SK-N-DZ (cell line): ENCODE results near the gene ZNF227. TPM values are rescaled to one million over a fixed set of nuclear protein-coding genes. Genes with fewer than 3 reads are reported as not detected.
A peak's percentile ranks its signal among the peaks of the same experiment; 100 is the strongest.
"Not testable (repeated sequence)": the region's sequence is repeated elsewhere in the genome, so short reads cannot be mapped to it uniquely, and the experiment has no call there.

ENCODE experiments used
- DNase-seq: peaks from one replicate; pipeline ENCODE4 v3.0.0-alpha.2; 2015; ENCODE audit warnings: low spot score
- polyA plus RNA-seq, 2 experiments: library from polyadenylated mRNA; depleted of rRNA; stranded (reverse); fragments of >200 nt; gene quantifications; 2 replicates each; pipeline ENCODE4 v1.2.3, GENCODE V29; 2014

Gene ZNF227
- polyA plus RNA-seq (2014; cell fraction: cytosol; rRNA removed), result 13.2 and 16.8 TPM in 2 replicates
- 8.6 and 10.3 TPM in 2 replicates for polyA plus RNA-seq (2014; cell fraction: nucleus; rRNA removed)

DNA sequence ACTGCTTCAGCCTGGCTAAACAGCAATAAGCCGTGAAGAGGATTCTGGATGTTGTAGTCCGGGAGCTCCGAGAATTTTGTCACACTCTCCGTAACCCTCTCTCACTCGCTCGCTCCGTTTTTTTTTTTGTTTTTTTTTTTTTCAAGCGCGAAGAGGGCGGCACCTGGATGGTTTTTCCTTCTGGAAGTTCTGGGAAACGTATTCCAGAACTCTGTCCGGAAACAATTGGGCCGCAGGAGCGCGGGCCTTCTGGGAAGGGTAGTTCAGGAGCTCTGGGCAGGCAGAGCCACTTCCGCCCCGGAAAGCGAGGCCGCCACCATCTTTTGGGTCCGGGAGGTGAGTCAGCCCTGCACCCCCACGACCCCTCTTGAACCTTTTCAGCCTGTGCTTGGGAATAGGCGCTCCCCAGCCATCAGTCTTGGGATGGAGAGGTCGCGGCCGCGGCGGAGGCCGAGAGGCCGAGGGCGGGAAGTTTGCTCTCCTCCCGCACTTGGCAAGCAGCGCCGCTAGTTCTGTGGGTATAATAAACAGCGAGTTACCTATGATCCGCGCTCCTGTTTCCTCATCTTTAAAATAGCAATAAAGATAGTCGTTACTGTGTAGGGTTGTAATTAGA lies at the start of gene ZNF227:
ZNF227 (plus strand) TSS at position 283 of the 616 bp plus-strand sequence. CDS start 5,261 bp downstream, outside the sequence.
- peak; percentile 93 for DNase-seq

- DNase-seq, result no peak
These were observed 48.5 kb upstream of the ZNF227 start for GRCh38 chr19:44163789-44164188.

DNA sequence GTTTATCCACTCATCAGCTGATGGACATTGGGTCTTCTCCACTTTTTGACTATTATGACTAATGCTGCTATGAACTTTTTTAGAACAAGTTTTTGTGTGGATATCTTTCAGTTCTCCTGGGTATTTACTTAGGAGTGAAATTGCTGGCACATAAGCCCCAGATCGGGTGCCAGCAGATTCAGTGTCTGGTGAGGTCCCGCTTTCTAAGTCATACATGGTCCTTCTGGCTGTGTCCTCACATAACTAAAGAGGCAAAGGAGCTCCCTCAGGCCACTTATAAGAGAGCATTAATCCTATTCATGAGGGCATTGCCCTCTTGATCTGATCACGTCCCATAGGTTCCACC lies 48.0 kb upstream of the ZNF227 start:
- no peak for DNase-seq

DNA sequence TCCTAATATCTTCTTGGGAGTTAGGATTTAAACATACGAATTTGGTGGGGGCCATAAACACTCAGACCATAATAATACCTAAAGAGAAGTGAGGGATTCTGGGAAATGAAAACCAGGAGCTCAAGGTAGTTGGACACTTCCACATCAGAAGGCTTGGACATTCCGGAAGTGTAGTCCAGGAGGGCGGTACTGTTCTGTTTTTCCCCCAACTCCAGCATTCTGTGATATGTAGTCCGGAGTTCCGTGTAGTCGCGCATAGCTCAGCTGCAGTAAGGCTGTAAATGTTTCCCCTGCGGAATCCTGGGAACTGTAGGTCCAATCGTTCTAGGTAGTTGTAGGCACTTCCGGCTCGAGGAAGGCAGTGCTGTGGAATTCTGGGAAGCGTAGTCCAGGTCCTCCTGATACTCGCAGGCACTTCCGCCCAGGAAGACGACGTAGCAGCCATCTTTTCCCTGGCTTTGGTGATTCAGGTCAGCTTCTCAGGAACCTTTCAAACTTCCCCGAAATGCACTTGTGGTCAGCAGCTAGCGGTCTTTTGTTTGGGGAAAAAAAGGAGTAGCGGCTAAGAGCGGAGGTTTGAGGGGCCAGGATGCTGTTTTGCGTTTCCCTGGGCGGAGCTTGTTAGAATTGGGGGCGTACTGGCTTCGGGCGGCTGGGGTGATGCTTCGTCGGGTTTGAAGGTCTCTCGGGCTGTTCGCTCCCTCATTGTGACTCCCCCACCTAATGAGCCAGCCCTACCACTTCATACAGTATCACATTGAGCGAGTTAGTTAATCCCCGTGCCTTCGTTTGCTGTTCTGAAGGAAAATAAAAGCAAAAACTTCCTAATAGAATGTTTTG lies 47.4 kb upstream of the ZNF227 start, which contains the start of gene ZNF226:
ZNF226 (plus strand) TSS at position 428 of the 840 bp plus-strand sequence. CDS start 4,981 bp downstream, outside the sequence.
- DNase-seq, result peak; percentile 98

DNA sequence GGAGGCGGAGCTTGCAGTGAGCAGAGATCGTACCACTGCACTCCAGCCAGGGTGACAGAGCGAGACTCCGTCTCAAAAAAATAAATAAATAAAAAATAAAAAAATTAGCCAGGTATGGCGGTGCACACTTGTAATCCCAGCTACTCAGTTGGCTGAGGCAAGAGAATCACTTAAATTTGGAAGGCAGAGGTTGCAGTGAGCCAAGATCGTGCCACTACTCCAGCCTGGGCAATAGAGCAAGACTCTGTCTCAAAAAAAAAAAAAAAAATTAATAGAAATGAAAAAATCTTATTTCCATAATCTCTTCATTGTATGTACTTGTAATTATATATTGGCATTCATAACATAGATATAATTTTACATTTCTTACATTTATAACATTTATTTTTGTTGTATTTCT lies 41.7 kb upstream of the ZNF227 start:
- DNase-seq, result not testable (repeated sequence)

- DNase-seq, result no peak
These were observed 35.7 kb upstream of the ZNF227 start for GRCh38 chr19:44176590-44176989.

DNA sequence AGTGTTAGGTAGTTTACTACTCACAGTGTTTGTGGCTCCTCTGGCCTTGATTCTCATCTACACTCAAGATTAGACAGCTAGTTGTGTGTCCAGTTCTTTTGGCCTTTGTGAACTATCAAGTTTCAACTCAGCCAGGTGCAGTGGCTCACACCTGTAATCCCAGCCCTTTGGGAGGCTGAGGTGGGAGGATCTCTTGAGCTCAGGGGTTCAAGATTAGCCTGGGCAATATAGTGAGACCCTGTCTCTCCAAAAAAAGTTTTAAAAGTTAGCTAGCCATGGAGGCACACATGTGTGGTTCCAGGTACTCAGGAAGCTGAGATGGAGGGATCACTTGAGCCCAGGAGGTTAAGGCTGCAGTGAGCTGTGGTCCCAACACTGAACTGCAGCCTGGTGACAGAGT lies 31.4 kb upstream of the ZNF227 start:
- no peak for DNase-seq

GRCh38 chr19:44182145-44182544 lies 30.2 kb upstream of the ZNF227 start:
- DNase-seq, result no peak

GRCh38 chr19:44190020-44190419 lies 22.3 kb upstream of the ZNF227 start:
- no peak for DNase-seq

- DNase-seq, result no peak
These were observed 20.2 kb upstream of the ZNF227 start for GRCh38 chr19:44192127-44192526.

- no peak for DNase-seq
These were observed 15.6 kb upstream of the ZNF227 start for GRCh38 chr19:44196772-44197171.

DNA sequence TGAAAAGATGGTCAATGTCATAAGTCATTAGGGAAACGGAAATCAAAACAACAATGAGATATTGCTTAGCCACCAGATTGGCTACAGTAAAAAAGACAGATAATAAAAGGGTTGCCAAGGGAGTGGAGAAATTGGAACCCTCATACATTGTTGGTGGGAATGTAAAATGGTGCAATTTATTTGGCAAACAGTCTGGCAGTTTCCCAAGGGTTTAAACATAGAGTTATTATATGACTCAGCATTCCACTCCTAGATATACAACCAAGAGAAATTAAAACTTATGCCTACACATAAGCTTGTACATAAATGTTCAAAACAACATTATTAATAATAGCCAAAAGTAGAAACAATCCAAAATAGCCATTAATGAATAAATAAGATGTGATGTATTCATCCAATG lies 9.9 kb upstream of the ZNF227 start:
- no peak for DNase-seq

DNA sequence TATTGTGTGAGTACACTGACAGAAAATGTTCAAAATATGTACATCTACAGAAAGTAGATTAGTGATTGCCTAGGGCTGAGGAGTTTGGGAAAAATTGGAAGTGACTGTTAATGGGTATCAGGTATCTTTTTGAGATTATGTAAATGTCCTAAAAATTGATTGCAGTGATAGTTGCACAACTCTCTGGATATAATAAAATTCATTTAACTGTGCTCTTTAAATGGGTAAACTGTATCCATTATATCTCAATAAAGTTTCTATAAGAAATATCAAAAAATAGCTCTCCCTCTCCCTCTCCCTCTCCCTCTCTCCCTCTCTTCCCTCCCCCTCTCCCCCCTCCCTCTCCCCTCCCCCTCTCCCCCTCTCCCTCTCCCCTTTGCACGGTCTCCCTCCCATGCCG lies 9.4 kb upstream of the ZNF227 start:
- DNase-seq, result no peak

GRCh38 chr19:44203877-44204276 lies 8.5 kb upstream of the ZNF227 start:
- not testable (repeated sequence) for DNase-seq

- no peak for DNase-seq
These were observed 7.6 kb upstream of the ZNF227 start for GRCh38 chr19:44204772-44205171.

- DNase-seq, result peak; percentile 91
These were observed 5.1 kb upstream of the ZNF227 start for GRCh38 chr19:44207126-44207803.

DNA sequence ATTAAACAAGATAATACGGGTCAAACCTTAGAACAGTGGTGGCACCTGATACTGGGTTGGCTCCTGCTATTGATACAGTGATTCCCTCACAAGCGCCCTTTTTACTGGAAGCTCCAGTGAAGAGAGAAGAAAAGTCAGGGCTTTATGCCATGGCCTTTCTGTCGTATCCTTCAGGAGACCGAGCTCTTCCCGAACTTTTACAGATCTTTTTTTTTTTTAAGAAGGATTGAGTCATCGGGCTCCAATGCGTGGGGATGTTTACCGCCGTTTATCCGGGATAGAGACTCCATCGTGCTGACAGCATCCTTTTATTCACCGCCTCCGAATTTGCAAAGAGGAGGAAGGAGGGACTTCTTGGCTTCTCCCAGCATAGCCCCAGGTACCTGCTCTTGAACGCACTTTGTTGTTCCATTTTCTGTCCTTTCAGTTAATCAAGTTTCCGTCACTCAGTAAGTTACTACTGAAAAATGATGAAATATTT lies 574 bp downstream of the ZNF227 start:
- DNase-seq, result peak; percentile 7

- not testable (repeated sequence) for DNase-seq
These were observed 7.6 kb downstream of the ZNF227 start for GRCh38 chr19:44219926-44220325.

- DNase-seq, result not testable (repeated sequence)
These were observed 8.4 kb downstream of the ZNF227 start for GRCh38 chr19:44220761-44221160.

DNA sequence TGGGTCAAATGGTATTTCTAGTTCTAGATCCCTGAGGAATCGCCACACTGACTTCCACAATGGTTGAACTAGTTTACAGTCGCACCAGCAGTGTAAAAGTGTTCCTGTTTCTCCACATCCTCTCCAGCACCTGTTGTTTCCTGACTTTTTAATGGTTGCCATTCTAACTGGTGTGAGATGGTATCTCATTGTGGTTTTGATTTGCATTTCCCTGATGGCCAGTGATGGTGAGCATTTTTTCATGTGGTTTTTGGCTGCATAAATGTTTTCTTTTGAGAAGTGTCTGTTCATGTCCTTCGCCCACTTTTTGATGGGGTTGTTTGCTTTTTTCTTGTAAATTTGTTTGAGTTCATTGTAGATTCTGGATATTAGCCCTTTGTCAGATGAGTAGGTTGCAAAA lies 9.0 kb downstream of the ZNF227 start:
- DNase-seq, result not testable (repeated sequence)

- no peak for DNase-seq
These were observed 16.0 kb downstream of the ZNF227 start for GRCh38 chr19:44228318-44228717.

DNA sequence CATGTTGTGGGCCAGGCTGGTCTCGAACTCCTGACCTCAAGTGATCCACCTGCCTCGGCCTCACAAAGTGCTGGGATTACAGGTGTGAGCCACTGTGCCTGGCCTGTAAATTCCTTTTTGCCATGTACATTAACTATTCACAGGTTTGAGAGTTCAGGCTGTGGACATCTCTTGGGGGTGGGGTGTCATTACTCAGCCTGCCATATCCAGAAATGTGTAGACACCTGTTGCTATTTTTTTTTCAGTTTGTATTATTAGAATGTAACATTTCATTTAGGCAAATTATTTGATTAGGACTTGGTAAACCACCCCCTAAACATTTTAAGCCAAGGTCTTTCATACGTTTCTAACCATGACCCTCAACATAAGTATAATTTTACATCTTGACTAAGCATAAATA lies 20.5 kb downstream of the ZNF227 start:
- no peak for DNase-seq
